NK-92 (cell line): ENCODE measurements around the gene ACO1.

Source experiments
- DNase-seq: peaks from one replicate; lab custom pipeline; 2025; ENCODE audit not compliant: unreplicated experiment; lab: John Stamatoyannopoulos, UW

Gene ACO1

DNA sequence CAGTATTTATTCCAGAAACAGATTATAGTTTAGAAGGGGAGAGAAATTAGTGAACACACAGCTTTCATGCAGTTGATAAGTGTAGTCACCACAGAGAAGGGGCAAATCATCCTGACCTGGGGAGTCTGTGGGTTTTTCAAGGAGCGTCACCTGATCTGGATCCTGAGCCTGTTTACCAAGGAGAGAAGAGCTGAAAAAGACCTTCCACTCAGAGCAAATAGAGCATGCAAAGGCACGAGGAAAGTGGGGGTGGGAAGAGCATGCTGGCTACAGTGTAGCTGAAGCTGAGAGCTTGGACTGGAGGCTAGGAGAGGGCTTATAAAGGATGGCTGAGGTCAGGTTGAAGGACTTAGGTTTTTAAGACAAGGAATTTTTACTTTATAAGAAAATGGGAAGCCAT lies 30.4 kb downstream of the ACO1 start:
- DNase-seq, result no peak

DNA sequence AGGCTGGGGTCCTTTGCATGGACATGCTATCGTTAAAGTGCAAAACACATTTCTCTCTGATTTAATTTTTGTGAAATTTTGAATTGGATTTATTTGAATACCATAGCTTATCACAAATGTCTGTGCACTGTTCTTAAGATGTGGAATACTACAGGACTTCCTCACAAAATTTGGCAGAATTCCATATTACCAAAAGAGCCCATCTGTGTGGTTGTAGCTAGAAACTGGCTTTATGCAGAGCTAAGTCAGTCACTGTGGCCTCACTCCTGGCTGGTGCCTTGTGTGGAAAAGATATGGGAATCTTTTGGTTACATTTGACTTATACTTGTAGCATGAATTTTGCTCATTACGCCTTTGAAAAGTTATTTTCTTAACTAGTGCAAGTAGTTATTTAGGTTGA lies 35.5 kb downstream of the ACO1 start:
- no peak for DNase-seq

DNA sequence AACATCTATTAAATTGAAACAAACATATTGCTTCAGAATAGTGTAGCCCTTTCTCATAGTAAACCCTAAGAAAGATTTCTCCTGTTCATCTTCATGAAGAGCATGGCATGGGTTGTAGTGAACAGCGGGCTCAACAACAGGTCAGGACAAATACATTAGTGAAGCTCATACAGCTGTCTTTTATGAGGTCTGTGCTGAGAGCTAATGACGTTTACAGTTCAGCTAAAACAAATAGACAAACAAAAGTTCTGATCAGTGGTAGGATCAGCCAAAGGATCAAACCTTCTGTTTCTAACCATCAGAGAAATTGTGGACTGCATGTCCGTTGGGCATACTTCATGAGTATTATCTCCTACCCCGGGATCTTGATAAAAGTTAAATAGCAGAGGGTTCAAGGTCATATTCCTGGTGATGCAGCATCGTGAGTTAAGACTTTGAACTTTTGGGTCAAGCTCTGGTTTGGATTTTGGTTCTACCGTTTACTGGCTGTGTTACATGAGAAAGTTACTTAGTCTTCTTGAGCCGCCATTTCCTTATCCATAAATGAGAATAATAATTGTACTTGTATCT lies 37.9 kb downstream of the ACO1 start:
- no peak for DNase-seq

DNA sequence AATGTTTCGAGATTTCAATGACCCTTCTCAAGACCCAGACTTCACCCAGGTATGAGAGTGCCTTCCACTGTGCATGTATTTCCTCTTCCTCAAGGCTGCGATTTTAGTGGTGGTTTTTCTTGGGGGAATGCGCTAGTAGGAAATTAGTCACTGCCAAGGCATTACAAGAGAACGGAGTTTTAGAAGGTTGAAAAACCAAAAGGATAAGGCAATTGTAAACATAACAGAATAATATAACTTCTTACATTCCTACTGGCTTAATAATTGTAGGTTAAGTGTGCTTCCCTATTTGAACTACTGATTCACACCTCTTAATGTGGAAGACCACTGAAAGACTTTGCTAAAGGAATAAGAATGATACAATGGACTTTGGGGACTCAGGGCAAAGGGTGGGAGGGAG lies 38.9 kb downstream of the ACO1 start:
- DNase-seq, result no peak

DNA sequence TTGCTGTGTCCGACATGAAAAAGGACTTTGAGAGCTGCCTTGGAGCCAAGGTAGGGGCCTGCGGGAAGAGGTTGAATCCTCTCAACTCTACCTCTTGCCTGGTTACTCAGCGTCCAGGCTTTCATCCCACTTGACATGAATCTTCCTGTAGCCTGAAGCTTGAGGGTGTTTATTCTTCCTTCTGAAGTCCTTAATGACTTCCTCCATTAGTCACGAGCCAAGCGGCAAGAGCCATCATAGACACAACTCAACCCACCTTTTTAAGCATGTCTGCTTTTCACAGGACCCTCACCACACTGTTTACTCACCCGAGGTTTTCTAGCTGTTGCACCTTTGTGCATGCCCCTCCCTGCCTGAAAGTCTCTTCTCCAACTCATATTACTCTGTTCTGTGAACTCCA lies 40.2 kb downstream of the ACO1 start:
- DNase-seq, result no peak

DNA sequence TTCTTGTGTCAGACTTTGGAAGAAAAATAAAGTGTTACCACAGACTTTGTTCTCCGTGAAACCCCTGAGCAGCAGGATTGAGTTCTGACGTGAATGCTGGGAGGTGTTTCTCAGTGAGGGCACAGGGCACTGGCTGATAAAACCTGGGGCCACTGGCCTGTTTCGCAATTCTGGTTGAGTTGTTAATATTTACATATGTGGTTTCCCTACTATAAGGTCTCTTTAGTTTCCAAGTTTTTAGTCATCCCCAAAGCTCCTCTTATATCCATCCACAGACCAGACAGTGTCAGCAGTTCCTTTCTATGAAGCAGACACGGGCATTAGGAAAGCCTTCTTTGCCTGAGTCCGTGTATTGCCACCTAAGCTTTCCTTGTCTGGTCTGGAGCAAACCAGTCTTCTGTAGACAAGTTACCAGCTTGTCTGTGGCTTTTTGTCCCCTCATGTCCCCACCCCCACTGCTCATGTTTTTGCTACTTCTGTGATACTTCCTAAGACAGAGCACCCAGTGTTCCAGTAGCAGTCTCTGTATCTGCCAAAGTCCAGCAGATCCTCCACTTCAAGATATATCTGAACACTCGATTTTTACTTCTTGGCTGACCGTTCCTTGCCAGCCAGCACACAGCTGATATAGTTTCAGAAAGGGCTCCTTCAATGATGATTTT lies 42.0 kb downstream of the ACO1 start:
- no peak for DNase-seq

DNA sequence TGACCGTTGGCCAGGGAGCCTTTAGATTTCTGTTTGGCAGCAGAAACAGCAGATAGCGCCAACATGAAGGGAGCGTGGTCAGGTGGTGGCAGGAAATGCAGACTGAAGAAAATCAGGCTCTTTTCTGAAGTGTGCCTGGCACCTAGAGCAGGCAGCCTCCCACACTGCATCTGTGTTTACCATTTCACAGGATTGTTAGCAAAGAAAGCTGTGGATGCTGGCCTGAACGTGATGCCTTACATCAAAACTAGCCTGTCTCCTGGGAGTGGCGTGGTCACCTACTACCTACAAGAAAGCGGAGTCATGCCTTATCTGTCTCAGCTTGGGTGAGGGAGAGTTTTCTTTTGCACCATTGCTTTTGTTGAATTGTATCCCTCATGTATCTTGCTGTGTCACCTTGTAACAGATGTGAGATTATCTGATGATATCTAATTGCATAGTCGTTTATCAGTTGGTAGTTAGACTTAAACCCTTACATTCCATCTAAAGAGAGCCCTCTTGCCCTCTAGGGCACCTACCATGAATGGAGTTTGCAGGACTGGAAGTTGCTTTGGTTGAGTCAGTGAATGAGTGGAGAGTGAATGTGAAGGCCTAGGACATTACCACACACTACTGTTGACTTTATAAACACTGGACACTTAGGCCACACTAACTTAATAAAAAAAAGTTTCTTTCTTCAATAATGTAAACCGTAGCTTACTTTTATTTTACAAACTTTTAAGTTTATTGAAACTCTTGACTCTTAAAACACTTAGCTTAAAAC lies 42.8 kb downstream of the ACO1 start:
- DNase-seq, result no peak

DNA sequence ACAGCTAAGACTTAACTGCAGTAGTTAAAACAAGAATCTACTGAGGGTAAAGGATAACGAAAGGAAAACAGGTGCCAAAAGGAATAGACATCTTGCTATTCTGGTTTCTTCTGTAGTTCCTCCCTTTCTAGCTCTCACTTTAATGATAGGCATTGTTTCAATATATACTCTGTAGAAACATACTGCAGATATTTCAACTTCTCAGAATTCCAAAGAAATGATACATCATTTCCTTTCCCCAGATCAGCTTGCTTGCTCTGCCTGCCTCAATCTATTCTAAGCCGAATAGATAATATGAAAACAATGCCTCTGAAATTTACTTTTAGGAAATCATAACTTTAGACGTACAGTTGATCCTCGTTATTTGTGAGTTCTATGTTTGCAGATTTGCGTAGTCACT lies 46.3 kb downstream of the ACO1 start:
- no peak for DNase-seq

DNA sequence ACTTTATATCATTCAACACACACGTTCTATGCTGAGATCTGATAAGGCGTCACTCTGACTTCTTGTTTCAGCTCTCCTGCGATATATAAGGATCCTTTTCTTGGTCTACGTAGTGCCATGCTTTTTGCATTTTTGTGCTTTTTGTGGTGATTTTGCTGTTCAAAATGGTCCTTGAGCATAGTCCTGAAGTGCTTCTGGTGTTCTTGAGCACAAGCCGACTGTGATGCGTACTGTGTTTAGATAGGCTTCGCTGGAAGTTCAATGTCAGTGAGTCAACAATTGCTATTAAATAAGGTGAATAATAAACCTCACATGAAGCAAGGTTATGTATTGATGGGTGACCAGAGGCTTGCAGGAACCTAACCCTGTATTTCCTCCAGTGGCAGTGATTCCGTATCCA lies 46.8 kb downstream of the ACO1 start:
- DNase-seq, result no peak

DNA sequence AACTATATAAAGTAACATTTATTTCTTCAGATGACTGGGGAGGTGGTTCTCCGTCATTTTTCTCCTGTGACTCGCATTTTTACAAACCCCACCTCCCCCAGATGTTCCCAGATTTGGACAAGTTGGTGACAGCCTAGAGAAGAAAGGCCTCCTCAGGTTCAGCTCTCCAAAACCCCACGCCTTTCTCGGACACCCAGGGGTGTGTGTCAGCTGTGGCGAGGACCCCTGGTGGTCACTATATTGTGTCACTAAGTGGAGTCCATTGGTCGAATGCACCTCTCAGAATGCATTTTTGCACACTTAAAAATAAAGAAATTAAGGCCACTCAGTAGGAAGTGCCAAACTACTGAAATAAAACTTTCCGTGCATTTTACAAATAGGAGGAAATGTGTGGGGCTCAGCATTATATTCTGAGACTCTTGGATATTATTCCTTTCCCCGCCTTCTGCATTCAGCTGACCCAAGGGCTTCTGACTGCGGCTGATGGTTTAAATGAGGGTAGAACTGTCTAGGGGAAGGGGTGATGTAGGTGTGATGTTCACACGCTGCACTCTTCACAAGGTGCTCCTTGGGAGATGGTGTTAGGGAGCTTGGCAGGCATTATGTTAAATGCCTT lies 47.6 kb downstream of the ACO1 start:
- DNase-seq, result no peak

DNA sequence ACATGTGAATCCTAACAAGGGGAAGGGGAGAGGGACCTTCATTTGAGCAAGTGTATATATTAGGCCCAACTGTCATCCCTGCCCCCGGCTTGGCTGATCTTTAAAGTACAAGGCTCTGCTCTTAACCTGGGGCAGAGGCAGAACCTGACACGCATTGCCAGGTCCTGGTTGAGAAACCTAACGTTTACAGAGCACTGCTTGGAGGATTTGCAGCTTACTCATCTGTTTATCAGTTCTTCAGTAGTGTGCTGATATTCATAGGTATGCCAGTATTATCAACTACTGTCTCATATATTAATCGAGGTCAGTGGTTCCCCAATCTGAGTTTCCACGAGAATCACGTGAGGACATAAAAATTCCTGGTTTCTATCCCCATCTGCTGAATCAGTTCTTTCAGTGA lies 50.4 kb downstream of the ACO1 start:
- DNase-seq, result no peak

DNA sequence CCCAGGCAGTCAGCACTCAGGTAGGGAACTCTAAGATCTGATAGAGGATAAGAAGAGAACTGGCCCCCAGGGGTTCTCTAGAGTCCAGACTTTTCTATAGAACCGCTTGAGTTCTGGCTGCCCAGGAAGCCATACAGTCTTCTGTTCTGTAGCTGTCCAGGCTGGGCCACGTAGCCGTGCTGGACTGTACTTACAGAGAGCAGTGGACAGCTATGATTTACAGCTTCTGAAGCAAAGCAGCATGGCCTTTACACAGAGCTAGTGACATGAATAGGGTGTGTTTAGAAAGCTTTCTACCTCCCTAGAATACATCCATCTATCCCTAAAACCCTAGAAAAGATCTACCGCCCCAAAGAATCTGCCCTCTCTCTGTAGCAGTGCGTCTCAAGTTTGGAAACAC lies 57.2 kb downstream of the ACO1 start:
- DNase-seq, result no peak

DNA sequence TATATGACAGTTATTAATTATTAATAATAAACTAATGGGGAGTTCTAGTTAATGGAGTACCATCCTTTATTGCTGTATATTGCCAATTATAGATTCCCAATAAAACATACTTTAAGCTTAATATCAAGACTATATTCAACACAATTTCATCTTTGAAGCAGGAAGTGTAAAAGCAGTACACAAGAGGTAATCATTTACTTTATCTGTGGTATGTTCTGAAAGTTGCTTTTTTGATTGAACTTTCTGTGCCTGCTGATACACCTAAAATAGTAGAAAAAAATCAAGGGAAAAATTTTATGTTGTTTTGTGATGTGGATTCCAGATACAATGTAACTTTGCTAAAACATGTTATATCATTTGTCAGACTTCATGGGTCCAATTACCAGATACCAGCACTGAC lies 58.0 kb downstream of the ACO1 start:
- DNase-seq, result no peak

DNA sequence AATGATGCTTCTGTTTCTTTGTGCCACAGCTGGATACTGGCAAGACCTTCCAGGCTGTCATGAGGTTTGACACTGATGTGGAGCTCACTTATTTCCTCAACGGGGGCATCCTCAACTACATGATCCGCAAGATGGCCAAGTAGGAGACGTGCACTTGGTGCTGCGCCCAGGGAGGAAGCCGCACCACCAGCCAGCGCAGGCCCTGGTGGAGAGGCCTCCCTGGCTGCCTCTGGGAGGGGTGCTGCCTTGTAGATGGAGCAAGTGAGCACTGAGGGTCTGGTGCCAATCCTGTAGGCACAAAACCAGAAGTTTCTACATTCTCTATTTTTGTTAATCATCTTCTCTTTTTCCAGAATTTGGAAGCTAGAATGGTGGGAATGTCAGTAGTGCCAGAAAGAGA lies 65.5 kb downstream of the ACO1 start:
- DNase-seq, result no peak

DNA sequence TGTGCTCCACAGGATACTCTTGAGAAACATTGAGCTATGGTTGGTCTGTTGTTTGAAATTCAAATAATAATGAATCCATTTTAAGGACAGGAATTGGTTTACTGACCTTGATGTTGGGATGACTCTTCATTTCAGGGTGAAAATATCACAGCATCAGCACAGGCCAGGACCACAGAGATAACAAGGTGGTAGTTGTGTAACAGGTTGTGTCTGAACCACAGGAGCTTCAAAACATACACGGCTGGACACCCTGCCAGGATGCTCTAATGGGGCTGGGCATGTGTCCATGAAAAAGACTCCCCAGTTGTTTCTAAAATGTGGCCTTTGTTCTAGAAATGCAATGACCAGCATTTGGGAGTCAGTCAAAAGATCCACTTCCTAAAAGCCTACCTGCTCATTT lies 69.8 kb downstream of the ACO1 start:
- no peak for DNase-seq

DNA sequence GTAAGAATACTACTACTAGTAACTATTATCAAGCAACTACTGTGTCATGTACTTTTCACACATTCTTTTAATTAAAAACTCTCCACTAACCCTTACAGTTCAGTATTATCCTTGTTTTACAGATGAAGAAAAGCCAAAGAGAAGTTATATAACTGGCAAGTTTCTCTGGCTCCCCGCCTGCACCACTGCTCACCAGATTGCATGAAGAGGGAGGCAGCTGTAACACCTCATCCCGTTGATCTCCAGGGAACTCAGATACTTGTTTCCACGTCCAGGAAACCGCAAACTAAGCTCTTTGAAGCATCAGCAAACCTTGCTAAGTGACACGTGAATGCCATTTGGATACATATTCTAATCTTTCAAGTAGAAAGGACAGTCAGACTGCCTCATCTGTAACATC lies 71.3 kb downstream of the ACO1 start:
- no peak for DNase-seq

DNA sequence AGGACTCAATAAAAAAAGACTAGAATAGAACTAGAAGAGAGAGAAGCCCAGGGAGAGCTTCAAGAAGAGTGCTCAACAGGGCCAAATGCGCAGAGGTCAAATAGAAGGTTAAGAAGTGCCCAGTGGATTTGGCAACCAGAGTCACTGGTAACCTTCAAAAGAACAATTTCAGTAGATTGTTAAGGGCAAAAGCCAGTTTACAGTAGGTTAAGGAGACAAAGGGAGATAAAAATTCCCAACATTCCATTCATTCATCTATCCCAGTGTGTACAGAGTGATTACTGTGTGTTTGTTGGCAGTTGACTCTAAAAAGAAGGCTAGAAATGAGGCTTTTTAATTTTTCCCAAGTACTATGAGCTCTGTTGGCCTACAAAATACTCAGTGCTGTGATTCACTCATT lies 72.1 kb downstream of the ACO1 start:
- no peak for DNase-seq

DNA sequence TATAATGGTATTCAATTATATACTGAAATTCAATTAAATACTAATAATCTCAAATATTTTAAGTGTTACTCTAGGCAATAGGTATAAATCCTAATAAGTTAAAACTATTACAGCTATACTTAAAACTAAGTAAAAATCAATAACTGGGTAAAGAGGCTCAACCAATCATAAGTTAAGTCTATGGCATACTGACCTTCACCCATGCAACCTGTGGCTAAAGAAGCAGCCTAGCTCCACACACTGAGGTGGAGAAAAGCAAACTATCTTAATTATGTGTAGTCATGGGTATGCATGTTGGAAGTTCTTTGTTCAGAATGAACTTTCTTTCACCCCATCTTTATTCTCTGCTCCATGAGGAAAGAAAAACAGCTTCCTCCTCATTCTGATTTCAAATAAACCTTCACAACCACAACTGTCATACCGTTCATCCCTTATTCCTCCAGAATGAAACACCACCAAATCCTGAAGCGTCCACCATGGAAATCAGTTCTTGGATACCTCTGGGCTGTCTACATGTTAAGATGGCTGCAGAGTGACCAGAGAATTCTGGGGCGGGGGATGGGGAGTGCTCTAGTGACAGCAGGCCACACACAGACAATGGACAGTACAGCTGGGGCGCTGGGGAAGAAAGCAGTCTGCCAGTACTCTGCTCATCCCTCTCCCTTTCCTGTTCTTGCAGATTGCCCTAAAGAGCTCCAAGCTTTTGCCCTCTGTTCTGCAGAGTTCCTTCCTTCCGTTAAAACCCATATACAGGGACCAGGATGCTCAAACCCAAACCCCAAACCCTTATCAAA lies 79.3 kb downstream of the ACO1 start:
- DNase-seq, result no peak

DNA sequence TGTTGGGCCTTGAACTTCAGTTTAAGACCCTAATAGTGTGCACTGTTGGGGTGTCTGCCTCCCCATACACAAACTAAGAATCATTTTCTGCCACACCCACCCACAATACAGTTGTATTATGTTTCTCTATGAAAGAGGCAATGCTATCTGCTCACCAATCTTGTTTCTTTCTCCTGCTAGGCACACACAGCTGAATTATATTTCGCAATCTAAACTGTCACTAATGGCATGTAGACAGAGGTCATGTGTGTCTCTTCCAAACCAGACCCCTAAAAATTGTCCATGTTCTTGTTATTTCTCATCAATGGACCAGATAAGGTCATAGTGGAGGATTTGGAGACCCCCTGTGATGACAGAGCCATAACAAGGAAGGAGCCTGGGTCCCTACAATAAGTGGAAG lies 84.3 kb downstream of the ACO1 start:
- no peak for DNase-seq

DNA sequence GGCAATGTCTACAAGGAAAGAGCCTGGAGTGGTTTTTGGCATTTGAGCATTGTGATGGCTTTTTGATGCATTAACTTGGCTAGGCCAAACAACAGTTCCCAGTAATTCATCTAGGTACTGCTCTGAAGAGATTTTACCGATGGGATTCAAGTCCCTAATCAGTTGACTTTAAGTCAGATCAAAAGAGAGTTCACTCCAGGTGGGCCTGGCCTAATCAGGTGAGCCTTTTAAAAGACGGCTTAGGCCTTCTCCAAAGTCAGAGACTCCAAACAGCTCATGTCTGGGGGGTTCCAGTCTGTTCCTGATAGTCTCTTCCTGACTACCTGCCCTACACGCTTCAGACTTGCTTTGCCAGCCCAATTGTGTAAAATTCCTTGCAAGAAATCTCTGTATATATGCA lies 87.9 kb downstream of the ACO1 start:
- no peak for DNase-seq

DNA sequence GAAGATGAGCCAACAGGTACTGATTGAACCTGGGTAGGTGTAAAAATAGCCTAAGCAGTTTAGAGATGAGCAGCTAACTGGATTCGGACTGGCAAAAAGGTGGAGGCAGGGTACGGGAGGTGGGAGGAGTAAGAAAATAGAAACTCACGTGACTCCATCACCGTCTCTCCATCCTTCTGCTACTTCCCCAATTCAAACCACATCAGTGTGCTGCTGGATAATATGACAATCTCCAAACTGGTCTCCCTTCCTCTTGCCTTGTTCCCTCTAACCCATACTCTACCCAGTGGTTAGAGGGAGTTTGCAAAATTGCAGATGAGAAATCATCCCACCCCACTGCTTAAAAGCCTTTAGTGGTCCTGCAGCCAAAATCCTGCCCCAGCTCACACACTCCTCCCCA lies 98.9 kb downstream of the ACO1 start:
- DNase-seq, result no peak
